RWPE1 (cell line): ENCODE measurements around the gene CSNK1G2.

ENCODE experiments used
- CTCF ChIA-PET: fragments of 350-600 bp; sonication (Branson Sonifier 250); formaldehyde crosslinking; extraction: SDS; loops from one replicate; lab custom pipeline; 2021; lab: Yijun Ruan, JAX
- POLR2A ChIA-PET: fragments of 400-600 bp; formaldehyde crosslinking; extraction: SDS; loops from one replicate; lab custom pipeline; 2020; ENCODE audit warnings: antibody characterized with exemption; ENCODE audit not compliant: low non-redundant PET; lab: Yijun Ruan, JAX
- DNase-seq: peaks from one replicate; pipeline ENCODE4 v3.0.0; 2012; ENCODE audit warnings: low spot score
- H3K27ac ChIP-seq: fragments of 450-650 bp; 2 replicates; pipeline ENCODE4 v1.5.1; 2017
- TF ChIP-seq, protein P1 (sequence below): fragments of 450-650 bp; conservative IDR thresholded peaks from 2 replicates; pipeline ENCODE4 v1.5.1; 2017; ENCODE audit warnings: low read depth, mild to moderate bottlenecking

The CSNK1G2 gene

DNA sequence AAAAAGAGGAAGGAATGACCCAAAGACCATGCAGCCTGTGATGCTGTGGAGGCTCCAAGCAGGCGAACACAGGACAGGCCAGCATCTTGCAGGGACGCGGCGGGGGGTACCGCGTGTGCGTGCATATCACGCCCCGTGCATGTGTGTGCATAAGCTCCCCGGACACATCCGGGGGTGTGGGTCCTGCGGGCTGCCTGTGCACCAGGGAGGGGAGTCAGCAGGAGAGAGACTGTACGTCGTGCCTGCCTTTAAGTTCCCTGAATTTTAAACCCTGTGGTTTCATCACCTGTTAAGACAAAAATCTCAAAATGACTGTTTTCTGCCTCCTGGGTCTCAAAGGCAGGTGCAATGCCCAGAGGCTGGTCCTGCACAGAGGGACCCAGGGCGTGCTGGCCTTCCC lies 19.1 kb upstream of the CSNK1G2 start:
- CTCF ChIA-PET: no interaction called here
- TF ChIP-seq, protein P1, sequence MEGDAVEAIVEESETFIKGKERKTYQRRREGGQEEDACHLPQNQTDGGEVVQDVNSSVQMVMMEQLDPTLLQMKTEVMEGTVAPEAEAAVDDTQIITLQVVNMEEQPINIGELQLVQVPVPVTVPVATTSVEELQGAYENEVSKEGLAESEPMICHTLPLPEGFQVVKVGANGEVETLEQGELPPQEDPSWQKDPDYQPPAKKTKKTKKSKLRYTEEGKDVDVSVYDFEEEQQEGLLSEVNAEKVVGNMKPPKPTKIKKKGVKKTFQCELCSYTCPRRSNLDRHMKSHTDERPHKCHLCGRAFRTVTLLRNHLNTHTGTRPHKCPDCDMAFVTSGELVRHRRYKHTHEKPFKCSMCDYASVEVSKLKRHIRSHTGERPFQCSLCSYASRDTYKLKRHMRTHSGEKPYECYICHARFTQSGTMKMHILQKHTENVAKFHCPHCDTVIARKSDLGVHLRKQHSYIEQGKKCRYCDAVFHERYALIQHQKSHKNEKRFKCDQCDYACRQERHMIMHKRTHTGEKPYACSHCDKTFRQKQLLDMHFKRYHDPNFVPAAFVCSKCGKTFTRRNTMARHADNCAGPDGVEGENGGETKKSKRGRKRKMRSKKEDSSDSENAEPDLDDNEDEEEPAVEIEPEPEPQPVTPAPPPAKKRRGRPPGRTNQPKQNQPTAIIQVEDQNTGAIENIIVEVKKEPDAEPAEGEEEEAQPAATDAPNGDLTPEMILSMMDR: no peak
- POLR2A ChIA-PET: no interaction called here
- 0 out of 2 replicates have a peak overlapping the region, but pooled peaks have one; percentile 7 for H3K27ac ChIP-seq
- no peak for DNase-seq

DNA sequence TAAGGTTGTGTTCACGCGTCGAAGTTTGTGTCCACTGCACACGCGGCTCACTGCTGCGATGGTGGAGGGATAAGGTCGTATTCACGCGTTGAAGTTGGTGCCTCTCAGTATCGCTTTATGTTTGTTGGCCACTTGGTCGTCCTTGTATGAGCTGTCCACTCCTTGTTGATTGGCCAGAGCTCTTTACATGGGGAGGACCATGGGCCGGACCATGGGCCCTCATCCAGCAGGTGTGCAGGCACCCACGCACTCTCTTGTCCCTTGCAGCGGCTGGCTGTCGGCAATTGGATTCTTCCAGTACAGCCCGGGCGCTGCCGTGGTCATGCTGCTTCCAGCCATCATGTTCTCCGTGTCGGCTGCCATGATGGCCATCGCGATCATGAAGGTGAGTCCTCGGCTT lies 18.2 kb upstream of the CSNK1G2 start:
- no peak overlapping the region for H3K27ac ChIP-seq
- CTCF ChIA-PET: no interaction called here
- TF ChIP-seq, protein P1: no peak
- no peak for DNase-seq
- POLR2A ChIA-PET: no interaction called here

DNA sequence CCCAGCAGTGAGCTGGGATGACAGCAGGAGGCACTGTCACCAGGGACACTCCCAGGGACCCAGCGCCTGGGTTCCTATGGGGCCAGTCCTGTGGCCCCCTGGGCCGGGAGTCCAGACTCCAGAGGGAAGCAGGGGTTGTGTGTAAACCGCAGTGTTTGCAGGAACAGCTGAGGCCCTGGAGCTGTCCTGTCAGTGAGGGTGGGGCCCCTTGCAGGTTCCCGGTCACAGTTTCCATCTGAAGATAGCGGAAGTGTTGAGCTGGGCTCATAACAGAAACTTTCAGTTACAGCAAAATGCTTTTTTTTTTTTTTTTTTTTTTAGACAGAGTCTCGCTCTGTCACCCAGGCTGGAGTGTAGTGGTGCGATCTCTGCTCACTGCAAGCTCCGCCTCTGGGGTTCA lies 17.7 kb upstream of the CSNK1G2 start:
- CTCF ChIA-PET: interaction anchor here (0.6 kb wide), 1 partner anchor 95 kb away, joined by 5 read pairs; no protein-coding TSS in a partner anchor

DNA sequence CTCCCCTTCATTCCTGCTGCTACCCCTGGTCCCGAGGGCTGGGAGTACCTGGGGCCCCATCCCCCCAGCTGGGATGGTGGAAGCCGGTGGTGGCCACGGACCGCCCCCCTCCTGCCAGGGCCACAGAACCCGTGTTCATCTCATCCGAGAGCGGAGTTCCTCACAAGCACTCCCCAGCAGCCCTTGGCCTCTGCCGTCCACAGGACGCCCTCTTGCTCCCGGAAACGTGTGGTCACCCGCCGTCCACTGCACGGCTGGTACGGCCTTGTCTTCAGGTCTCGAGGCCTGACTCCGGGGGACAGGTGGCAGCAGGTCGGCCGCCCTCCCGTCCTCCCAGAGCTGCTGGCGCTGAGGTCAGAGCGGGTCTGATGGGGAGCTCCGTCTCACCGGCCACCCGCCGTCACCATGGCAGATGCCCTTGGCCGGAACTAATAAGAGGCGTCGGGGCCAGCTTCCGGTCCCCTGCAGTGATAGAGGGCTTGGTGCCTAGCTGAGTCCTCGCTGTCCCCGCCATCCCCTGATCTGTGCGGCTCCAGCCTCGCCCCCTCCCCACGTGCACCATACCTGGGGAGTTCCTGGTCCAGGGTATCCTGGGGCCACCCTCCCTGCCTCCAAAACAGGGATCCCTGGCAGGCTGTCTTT lies 16.5 kb upstream of the CSNK1G2 start:
- TF ChIP-seq, protein P1: no peak
- no peak for DNase-seq
- ChIA-PET POLR2A (no interaction called here), CTCF (no interaction called here)
- peak overlapping the region; percentile 20 for H3K27ac ChIP-seq

More for the DNA sequence above, 17.7 kb upstream of the CSNK1G2 start:
- POLR2A ChIA-PET: no interaction called here
- H3K27ac ChIP-seq: no peak overlapping the region
- DNase-seq: no peak
- TF ChIP-seq, protein P1: no peak

DNA sequence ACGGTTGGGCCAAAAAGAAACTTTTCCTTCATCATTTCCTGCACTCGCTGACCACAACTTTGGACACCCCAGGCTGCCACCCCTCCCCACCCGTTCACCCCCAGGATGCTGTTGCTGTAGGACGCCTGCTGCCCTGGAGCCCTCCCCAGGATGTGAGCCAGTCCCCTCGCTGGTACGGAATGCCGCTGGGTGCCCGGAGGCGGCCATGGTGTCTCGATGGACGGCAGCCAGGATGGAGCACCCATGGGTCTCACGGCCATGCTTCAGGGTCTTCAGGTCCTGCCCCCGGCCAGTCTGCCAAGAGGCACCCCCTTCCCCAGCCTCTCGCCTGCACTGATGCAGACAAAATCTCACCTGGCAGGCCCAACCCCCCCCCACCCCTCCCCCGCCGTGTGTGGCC lies 15.4 kb upstream of the CSNK1G2 start:
- TF ChIP-seq, protein P1: no peak
- H3K27ac ChIP-seq: peak overlapping the region; percentile 20; the same call in 1 of the 2 replicates
- ChIA-PET CTCF (no interaction called here), POLR2A (no interaction called here)
- no peak for DNase-seq

DNA sequence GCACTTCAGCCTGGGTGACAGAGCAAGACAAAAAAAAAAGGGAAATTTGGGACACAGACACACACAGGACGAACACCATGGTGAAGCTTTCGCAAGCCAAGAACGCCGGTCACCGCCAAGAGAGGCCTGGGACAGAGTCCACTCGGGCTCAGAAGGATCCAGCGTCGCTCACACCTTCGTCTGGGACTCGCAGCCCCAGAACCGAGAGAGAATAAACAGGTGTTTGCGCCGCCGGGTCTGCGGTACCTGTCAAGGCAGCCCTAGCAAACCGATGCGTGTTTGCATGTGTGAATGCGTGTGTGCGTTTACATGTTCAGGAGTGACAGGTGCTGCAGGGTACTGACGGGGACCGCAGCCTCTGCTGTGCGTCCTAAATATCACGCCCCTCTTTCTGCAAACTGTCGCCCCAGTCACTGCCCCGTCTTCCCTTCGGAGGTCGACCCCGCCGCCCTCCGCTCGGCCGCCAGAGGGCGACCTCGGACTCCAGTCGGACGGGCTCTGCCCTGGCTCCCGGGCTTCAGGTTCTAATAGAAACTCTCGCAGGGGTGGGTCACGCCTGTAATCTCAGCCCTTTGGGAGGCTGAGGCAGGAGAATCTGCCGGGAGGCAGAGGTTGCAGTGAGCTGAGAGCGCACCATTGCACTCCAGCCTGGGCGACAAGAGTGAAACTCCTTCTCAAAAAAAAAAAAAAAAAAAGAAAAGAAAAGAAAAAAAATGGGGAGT lies 11.8 kb upstream of the CSNK1G2 start:
- H3K27ac ChIP-seq: peak overlapping the region; percentile 18; the same call in 1 of the 2 replicates
- ChIA-PET POLR2A (no interaction called here), CTCF (interaction anchor here (0.6 to 1.4 kb wide), 15 partner anchors 12 to 284 kb away, joined by 3 to 8 read pairs (median 3); no protein-coding TSS in a partner anchor)
- TF ChIP-seq, protein P1: peak; percentile 91
- peak; percentile 80 for DNase-seq
